ENCODE measurements around the gene EPHA7.

EPHA7 gene

DNA sequence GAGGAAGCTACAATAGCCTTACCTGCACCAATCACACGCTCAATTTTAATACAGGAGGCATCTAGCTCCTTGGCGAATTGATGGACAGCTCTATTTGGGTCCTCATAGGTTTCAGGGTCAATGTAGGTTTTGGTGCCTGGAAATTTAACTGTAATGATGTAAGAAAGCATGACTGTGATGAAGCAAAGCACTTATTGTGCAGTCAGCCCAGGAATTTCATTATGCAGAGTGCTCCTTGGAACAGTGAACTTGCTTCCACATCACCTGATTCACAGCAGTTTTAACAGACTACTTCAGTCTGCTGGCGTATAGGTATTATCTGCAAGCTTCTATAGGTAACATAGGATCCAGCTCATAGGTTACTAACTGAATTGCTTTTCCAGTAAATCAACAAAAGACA is 160.0 kb downstream of the EPHA7 start:
- Histone ChIP-seq H3K4me3 (ENCODE audit: low read length) (no peak overlapping the region), H3K27me3 (ENCODE audit: control insufficient read depth, low read length) (no peaks in the 10 kb centered on the region), H3F3A (ENCODE audit: control insufficient read depth, insufficient read depth) (no peaks in the 10 kb centered on the region), H3K4me1 (ENCODE audit: control insufficient read depth, low read length) (no peaks in the 10 kb centered on the region), H4K20me1 (ENCODE audit: control insufficient read depth, insufficient read depth, low read depth, low read length) (no peaks in the 10 kb centered on the region), H3K36me3 (ENCODE audit: control insufficient read depth, low read length) (no peaks in the 10 kb centered on the region), H3K79me2 (ENCODE audit: control insufficient read depth, low read length) (no peaks in the 10 kb centered on the region), H3K4me2 (ENCODE audit: low read length) (no peak overlapping the region), H3K9me3 (ENCODE audit: control insufficient read depth, insufficient read depth, low read length) (no peaks in the 10 kb centered on the region), H3K9me2 (replicated peaks; ENCODE audit: control insufficient read depth, low read length) (no peaks in the 10 kb centered on the region), H3K27ac (ENCODE audit: low read depth, low read length) (no peak overlapping the region)
- TF ChIP-seq, protein P1, sequence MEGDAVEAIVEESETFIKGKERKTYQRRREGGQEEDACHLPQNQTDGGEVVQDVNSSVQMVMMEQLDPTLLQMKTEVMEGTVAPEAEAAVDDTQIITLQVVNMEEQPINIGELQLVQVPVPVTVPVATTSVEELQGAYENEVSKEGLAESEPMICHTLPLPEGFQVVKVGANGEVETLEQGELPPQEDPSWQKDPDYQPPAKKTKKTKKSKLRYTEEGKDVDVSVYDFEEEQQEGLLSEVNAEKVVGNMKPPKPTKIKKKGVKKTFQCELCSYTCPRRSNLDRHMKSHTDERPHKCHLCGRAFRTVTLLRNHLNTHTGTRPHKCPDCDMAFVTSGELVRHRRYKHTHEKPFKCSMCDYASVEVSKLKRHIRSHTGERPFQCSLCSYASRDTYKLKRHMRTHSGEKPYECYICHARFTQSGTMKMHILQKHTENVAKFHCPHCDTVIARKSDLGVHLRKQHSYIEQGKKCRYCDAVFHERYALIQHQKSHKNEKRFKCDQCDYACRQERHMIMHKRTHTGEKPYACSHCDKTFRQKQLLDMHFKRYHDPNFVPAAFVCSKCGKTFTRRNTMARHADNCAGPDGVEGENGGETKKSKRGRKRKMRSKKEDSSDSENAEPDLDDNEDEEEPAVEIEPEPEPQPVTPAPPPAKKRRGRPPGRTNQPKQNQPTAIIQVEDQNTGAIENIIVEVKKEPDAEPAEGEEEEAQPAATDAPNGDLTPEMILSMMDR (IDR thresholded peaks at IDR 0.05; ENCODE audit: low read depth, low read length, poor library complexity, severe bottlenecking): no peak

DNA sequence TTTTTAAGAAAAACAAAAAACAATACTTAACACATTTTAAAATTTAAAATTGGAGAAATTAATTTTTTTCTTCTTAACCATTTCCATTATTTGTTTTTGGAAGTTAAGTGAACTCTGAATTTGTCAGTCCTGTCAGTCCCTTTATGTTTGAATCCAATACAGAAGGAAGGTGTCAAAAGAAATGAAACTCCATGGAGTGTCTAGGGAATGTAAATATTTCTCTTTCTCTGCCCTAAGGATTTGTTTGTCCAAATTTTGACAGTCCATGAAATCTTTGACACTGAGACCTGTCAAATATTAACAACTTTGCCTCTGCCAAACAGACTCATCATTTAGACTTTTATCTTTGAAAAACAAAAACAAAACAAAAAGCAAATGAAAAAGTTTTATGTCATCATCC is 166.4 kb downstream of the EPHA7 start:
- no peaks in the 10 kb centered on the region for H3K9me3 ChIP-seq (ENCODE audit: control insufficient read depth, insufficient read depth, low read length)
- no peaks in the 10 kb centered on the region for H3K36me3 ChIP-seq (ENCODE audit: control insufficient read depth, low read length)
- no peak overlapping the region for H3K4me2 ChIP-seq (ENCODE audit: low read length)
- no peaks in the 10 kb centered on the region for H3K4me1 ChIP-seq (ENCODE audit: control insufficient read depth, low read length)
- no peaks in the 10 kb centered on the region for H3K27me3 ChIP-seq (ENCODE audit: control insufficient read depth, low read length)
- H3F3A ChIP-seq (ENCODE audit: control insufficient read depth, insufficient read depth): no peaks in the 10 kb centered on the region
- no peak overlapping the region for H3K4me3 ChIP-seq (ENCODE audit: low read length)
- no peaks in the 10 kb centered on the region for H3K79me2 ChIP-seq (ENCODE audit: control insufficient read depth, low read length)
- no peak for TF ChIP-seq EZH2phosphoT487 (IDR thresholded peaks at IDR 0.05; ENCODE audit: borderline replicate concordance, low read length)
- TF ChIP-seq, protein P1 (IDR thresholded peaks at IDR 0.05; ENCODE audit: low read depth, low read length, poor library complexity, severe bottlenecking): no peak
- H3K9me2 ChIP-seq (replicated peaks; ENCODE audit: control insufficient read depth, low read length): no peaks in the 10 kb centered on the region
- no peak overlapping the region for H3K27ac ChIP-seq (ENCODE audit: low read depth, low read length)
- no peaks in the 10 kb centered on the region for H4K20me1 ChIP-seq (ENCODE audit: control insufficient read depth, insufficient read depth, low read depth, low read length)

DNA sequence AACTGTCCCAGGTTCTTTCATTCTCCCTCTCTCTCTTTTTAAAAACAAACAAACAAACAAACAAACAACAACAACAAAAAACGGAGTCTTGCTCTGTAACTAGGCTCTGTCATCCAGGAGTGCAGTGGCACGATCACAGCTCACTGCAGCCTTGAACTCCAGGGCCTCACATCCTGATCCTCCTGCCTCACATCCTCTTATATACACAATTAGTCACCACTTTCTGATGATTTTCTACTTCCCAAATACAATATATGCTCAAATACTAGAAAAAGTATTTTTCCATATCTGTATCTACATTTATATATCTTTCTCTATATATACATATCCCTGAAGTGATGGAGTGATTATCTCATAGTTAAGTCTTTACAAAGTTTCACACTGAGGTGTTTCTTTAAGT is 170.7 kb downstream of the EPHA7 start:
- H3K4me1 ChIP-seq (ENCODE audit: control insufficient read depth, low read length): no peaks in the 10 kb centered on the region
- H3K9me2 ChIP-seq (replicated peaks; ENCODE audit: control insufficient read depth, low read length): no peaks in the 10 kb centered on the region
- no peaks in the 10 kb centered on the region for H3F3A ChIP-seq (ENCODE audit: control insufficient read depth, insufficient read depth)
- H3K4me2 ChIP-seq (ENCODE audit: low read length): no peak overlapping the region
- H4K20me1 ChIP-seq (ENCODE audit: control insufficient read depth, insufficient read depth, low read depth, low read length): no peaks in the 10 kb centered on the region
- no peaks in the 10 kb centered on the region for H3K9me3 ChIP-seq (ENCODE audit: control insufficient read depth, insufficient read depth, low read length)
- H3K4me3 ChIP-seq (ENCODE audit: low read length): no peak overlapping the region
- H3K36me3 ChIP-seq (ENCODE audit: control insufficient read depth, low read length): no peaks in the 10 kb centered on the region
- H3K79me2 ChIP-seq (ENCODE audit: control insufficient read depth, low read length): no peaks in the 10 kb centered on the region
- H3K27me3 ChIP-seq (ENCODE audit: control insufficient read depth, low read length): no peaks in the 10 kb centered on the region
- TF ChIP-seq, protein P1 (IDR thresholded peaks at IDR 0.05; ENCODE audit: low read depth, low read length, poor library complexity, severe bottlenecking): no peak
- no peak for TF ChIP-seq EZH2phosphoT487 (IDR thresholded peaks at IDR 0.05; ENCODE audit: borderline replicate concordance, low read length)
- H3K27ac ChIP-seq (ENCODE audit: low read depth, low read length): no peak overlapping the region

Measured in DOHH2 (cell line).